Stomach (tissue), 9 donors: ENCODE data around the gene TANGO6. TPM values are rescaled to one million over a fixed set of nuclear protein-coding genes. Genes with fewer than 3 reads are reported as not detected.

Experiments
- DNase-seq, 2 donors: peaks; one replicate each; pipeline versions ENCODE4 v3.0.0 to v3.0.0-alpha.2; 2013 to 2019
- H3K27ac ChIP-seq, 5 donors: fragments of 200-600 bp in 4 of 5; sonication (generic) in 4 of 5; one replicate each; pipeline ENCODE4 v1.5.1; 2013 to 2019; ENCODE audit warnings: mild to moderate bottlenecking in 1 of 5, moderate library complexity in 1 of 5
- H3K27me3 ChIP-seq, 3 donors: fragments of 200-600 bp; sonication (generic); one replicate each; pipeline ENCODE4 v1.5.1; 2017 to 2019; ENCODE audit warnings: mixed run types in 1 of 3
- H3K36me3 ChIP-seq, 4 donors: fragments of 200-600 bp; sonication (generic); 1 replicate in 3 of 4; 2 replicates in 1 of 4; pipeline ENCODE4 v1.5.1; 2016 to 2019
- H3K4me1 ChIP-seq, 4 donors: fragments of 200-600 bp; sonication (generic); one replicate each; pipeline ENCODE4 v1.5.1; 2016 to 2019
- H3K4me3 ChIP-seq, 4 donors: fragments of 200-600 bp; sonication (generic) in 3 of 4; one replicate each; pipeline ENCODE4 v1.5.1; 2016 to 2019; ENCODE audit warnings: mild to moderate bottlenecking in 1 of 4
- H3K9me3 ChIP-seq, 4 donors: fragments of 200-600 bp; sonication (generic); one replicate each; pipeline ENCODE4 v1.5.1; 2016 to 2019
- EP300 ChIP-seq: sonication (generic); formaldehyde crosslinking; IDR thresholded peaks from one replicate; pipeline ENCODE4 v1.6.1; 2017; ENCODE audit warnings: antibody characterized with exemption
- POLR2A ChIP-seq, 4 donors: fragments of 450-650 bp; IDR thresholded peaks; one replicate each; pipeline ENCODE4 v1.6.1; 2016; ENCODE audit warnings: antibody characterized with exemption in 4 of 4, control low read depth in 2 of 4, mild to moderate bottlenecking in 1 of 4, moderate library complexity in 1 of 4
- POLR2AphosphoS5 ChIP-seq, 3 donors: sonication (generic); formaldehyde crosslinking; IDR thresholded peaks; one replicate each; pipeline ENCODE4 v1.6.1; 2016; ENCODE audit warnings: antibody characterized with exemption in 3 of 3
- WGBS, 5 donors: extraction: QIAGEN DNeasy Blood & Tissue Kit in 3 of 5; methylation state at CpG; one replicate each; pipeline versions ENCODE4 v1.1.5 to v1.1.7; 2013 to 2018; 5-methylcytosine and 5-hydroxymethylcytosine counted together
- intact Hi-C: fragments of 100-400 bp; cut with DNase I; formaldehyde crosslinking; loops from one replicate; pipeline ENCODE4 v1.15.1; 2023; ENCODE audit warnings: low total_unique reads
- polyA plus RNA-seq, 3 donors: library from polyadenylated mRNA; stranded (reverse); fragments of 200-250 nt; gene quantifications; one replicate each; pipeline ENCODE4 v1.2.3, GENCODE V29; 2013
- total RNA-seq, 5 donors: library from RNA; depleted of rRNA; stranded (reverse); fragments of >200 nt; gene quantifications; one replicate each; pipeline versions ENCODE4 v1.1.0 to v1.2.3, GENCODE V29; 2014 to 2016
- TF ChIP-seq, protein P1 (sequence below), 7 experiments: fragments of 450-650 bp in 4 of 7; fragments of 200-600 bp in 3 of 7; sonication (generic) in 3 of 7; IDR thresholded peaks; one replicate each; pipeline ENCODE4 v1.5.1; 2016 to 2019; ENCODE audit warnings: antibody characterized with exemption in 7 of 7, control low read depth in 2 of 7, mild to moderate bottlenecking in 1 of 7
- donor health status: healthy with polysubstance abuse.
- donor health status: Bipolar disorder and iron deficiency.
- donor health status: healthy.

Gene TANGO6
- total and polyA plus RNA-seq, 8 donors, result 2.2 to 32.7 (median 11.4) TPM

DNA sequence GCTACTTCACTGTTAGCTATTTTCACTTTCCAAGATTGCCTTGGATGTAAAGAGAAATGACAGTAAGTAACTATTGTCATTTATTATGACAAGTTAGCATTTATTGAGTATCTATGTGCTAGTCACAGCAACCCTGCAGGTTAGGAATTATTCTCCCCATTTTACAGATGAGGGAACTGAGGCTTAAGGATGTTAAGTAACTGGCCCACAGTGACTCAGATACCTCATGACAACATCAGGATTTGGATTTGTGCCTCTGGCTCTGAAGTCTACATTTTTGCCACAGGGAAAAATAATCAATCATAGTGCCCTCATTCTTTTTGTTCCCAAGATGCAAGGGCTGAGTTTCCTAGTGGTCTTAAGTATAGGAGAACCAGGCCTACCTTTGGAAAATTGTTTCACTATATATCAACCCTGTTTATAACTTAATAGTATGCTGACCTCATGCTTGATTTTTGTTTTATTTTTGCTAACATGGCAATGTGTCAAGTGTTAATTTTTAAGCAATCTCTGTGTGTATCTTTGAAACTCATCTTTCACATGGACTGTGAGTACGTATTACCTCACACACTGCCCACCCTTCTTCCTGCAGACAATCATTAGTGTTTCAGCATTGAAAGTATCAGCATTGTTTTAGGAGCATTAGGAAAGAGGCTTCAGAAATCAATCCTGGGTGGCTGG, 105.0 kb downstream of the TANGO6 start:
- Histone ChIP-seq H3K27me3 (no peaks in the 10 kb centered on the region), H3K4me1 (no peaks in the 10 kb centered on the region), H3K36me3 (peaks cover 0 to 11% (median 6%) of the 10 kb centered on the region in 4 donors), H3K9me3 (peaks cover 0 to 8% (median 0%) of the 10 kb centered on the region in 4 donors), H3K27ac (no peak overlapping the region), H3K4me3 (no peak overlapping the region)
- 92 to 100% (median 97%) methylated on average over 1 of the region's 1 CpG for WGBS, 5 donors
- TF ChIP-seq, protein P1, sequence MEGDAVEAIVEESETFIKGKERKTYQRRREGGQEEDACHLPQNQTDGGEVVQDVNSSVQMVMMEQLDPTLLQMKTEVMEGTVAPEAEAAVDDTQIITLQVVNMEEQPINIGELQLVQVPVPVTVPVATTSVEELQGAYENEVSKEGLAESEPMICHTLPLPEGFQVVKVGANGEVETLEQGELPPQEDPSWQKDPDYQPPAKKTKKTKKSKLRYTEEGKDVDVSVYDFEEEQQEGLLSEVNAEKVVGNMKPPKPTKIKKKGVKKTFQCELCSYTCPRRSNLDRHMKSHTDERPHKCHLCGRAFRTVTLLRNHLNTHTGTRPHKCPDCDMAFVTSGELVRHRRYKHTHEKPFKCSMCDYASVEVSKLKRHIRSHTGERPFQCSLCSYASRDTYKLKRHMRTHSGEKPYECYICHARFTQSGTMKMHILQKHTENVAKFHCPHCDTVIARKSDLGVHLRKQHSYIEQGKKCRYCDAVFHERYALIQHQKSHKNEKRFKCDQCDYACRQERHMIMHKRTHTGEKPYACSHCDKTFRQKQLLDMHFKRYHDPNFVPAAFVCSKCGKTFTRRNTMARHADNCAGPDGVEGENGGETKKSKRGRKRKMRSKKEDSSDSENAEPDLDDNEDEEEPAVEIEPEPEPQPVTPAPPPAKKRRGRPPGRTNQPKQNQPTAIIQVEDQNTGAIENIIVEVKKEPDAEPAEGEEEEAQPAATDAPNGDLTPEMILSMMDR (IDR thresholded peaks at IDR 0.05), result no peak
- TF ChIP-seq POLR2AphosphoS5 (IDR thresholded peaks at IDR 0.05) (no peak), EP300 (no peak), POLR2A (IDR thresholded peaks at IDR 0.05) (no peak)
- intact Hi-C loops, result no loop called here
- no peak for DNase-seq

GRCh38 chr16:68951991-68952877, 108.9 kb downstream of the TANGO6 start:
- H3K4me3 ChIP-seq, result no peak overlapping the region
- no peak for TF ChIP-seq POLR2A (IDR thresholded peaks at IDR 0.05)
- TF ChIP-seq, protein P1 (IDR thresholded peaks at IDR 0.05), result no peak
- TF ChIP-seq POLR2AphosphoS5 (IDR thresholded peaks at IDR 0.05), result no peak
- TF ChIP-seq EP300, result no peak
- no peaks in the 10 kb centered on the region for H3K36me3 ChIP-seq
- no peak overlapping the region for H3K27ac ChIP-seq
- H3K4me1 ChIP-seq, result no peaks in the 10 kb centered on the region
- 81 to 93% (median 85%) methylated on average over 2 of the region's 2 CpGs for WGBS, 5 donors
- H3K9me3 ChIP-seq, result no peaks in the 10 kb centered on the region
- no peaks in the 10 kb centered on the region for H3K27me3 ChIP-seq
- no peak for DNase-seq
- intact Hi-C loops, result no loop called here

- no peaks in the 10 kb centered on the region for H3K9me3 ChIP-seq
- TF ChIP-seq EP300, result no peak
- TF ChIP-seq POLR2A (IDR thresholded peaks at IDR 0.05), result no peak
- TF ChIP-seq, protein P1 (IDR thresholded peaks at IDR 0.05), result no peak
- no peaks in the 10 kb centered on the region for H3K27me3 ChIP-seq
- intact Hi-C loops, result no loop called here
- H3K4me3 ChIP-seq, result no peak overlapping the region
- no peak for DNase-seq
- no peaks in the 10 kb centered on the region for H3K4me1 ChIP-seq
- H3K36me3 ChIP-seq, result no peaks in the 10 kb centered on the region
- 52 to 58% (median 55%) methylated on average over 8 of the region's 8 CpGs for WGBS, 5 donors
- no peak overlapping the region for H3K27ac ChIP-seq
Measured at GRCh38 chr16:68954911-68955635, 111.7 kb downstream of the TANGO6 start.

- TF ChIP-seq POLR2AphosphoS5 (IDR thresholded peaks at IDR 0.05), result no peak
- no peak for TF ChIP-seq POLR2A (IDR thresholded peaks at IDR 0.05)
- TF ChIP-seq, protein P1 (IDR thresholded peaks at IDR 0.05), result no peak
- no peak for TF ChIP-seq EP300
- Histone ChIP-seq H3K4me3 (no peak overlapping the region), H3K9me3 (no peaks in the 10 kb centered on the region), H3K27me3 (no peaks in the 10 kb centered on the region), H3K36me3 (peaks cover 0 to 10% (median 0%) of the 10 kb centered on the region in 4 donors), H3K27ac (no peak overlapping the region), H3K4me1 (no peaks in the 10 kb centered on the region)
- intact Hi-C loops, result no loop called here
- WGBS, 5 donors, result 81 to 88% (median 85%) methylated on average over 5 of the region's 5 CpGs
- DNase-seq, result no peak
Measured at GRCh38 chr16:68960910-68961309, 117.6 kb downstream of the TANGO6 start.
